ENCODE results near the gene SPDEF.

SPDEF gene

DNA sequence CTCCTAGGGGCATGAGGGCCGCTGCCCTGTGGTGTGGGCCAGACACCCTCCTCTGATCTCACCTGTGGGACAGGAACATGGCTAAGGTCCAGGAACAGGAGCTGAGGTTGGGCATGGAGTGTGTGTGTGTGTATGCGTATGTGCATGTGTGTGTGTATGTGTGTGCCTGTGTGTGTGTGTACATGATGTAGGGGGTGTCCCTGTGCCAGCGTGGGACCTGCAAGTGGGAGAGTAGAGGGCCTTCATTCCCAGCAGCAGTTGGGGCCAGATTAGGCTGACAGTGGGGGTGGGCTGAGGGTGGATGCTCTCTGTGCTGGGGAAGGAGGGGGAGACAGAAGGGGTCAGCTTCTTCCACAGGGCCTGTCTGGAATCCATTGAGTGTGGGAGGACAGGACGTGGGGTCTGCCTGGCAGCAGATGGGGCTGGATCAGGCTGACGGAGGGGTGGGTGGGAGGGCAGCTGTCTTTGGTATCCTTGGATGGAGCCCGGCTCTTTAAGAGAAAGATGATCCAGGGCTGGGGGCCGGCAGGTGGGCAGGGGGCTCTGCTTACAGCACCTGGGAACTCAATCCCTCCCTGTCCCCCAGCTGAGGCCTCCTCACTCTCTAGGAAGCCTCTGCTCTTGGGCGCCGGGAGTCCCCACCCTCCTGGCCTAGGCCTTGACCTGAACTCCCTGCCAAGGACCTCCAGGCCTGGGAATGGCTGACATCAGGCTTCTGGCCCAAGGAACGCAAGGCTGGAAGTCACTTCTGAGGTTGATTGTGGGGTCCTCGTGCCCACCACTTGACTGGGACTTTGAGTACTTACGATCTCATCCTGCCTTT lies 44.0 kb downstream of the SPDEF start (continued):
- TF ChIP-seq, protein P1, sequence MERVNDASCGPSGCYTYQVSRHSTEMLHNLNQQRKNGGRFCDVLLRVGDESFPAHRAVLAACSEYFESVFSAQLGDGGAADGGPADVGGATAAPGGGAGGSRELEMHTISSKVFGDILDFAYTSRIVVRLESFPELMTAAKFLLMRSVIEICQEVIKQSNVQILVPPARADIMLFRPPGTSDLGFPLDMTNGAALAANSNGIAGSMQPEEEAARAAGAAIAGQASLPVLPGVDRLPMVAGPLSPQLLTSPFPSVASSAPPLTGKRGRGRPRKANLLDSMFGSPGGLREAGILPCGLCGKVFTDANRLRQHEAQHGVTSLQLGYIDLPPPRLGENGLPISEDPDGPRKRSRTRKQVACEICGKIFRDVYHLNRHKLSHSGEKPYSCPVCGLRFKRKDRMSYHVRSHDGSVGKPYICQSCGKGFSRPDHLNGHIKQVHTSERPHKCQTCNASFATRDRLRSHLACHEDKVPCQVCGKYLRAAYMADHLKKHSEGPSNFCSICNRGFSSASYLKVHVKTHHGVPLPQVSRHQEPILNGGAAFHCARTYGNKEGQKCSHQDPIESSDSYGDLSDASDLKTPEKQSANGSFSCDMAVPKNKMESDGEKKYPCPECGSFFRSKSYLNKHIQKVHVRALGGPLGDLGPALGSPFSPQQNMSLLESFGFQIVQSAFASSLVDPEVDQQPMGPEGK (CRISPR knock-in tag; IDR thresholded peaks at IDR 0.05; ENCODE audit: borderline replicate concordance) = no peak
- TF ChIP-seq ARNTL (CRISPR knock-in tag; IDR thresholded peaks at IDR 0.05; ENCODE audit: borderline replicate concordance, low read depth) (no peak), SNAI2 (CRISPR knock-in tag; IDR thresholded peaks at IDR 0.05) (no peak)

DNA sequence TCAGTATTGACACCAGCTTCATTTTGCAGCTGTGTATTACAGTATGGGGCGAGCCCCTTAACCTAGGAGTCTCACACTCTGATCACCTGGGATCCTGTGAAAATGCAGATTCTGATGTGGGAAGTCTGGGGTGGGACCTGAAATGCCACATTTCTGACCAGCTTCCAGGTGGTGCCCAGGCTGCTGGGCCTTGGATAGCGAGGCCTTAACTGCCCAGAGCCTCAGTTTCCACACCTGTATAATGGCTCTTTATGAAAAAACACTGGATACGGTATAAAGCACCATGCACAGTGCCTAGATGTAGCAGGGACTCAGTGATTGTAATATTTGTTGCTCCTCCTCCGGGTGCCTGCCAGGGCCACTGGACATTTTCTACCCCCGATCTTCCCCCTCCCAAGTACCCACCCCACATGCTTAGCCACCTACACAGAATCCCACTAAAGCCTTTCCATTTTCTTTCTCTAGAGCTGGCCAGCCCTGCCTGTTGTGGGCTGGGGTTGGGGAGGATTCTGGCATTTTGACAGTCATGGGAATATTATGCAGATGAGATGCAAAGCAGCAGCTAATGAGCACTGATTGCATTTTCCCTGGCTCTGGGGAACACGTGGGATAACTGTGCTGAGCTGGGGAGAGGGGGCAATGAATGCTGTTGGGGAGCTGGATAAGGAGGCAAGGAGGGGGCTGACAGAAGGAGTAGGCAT lies 44.8 kb downstream of the SPDEF start:
- no peak for TF ChIP-seq POU6F1 (CRISPR knock-in tag; IDR thresholded peaks at IDR 0.05; ENCODE audit: borderline replicate concordance, low read depth)
- no peak for TF ChIP-seq BACH2 (CRISPR knock-in tag; IDR thresholded peaks at IDR 0.05; ENCODE audit: borderline replicate concordance)
- TF ChIP-seq ARNTL (CRISPR knock-in tag; IDR thresholded peaks at IDR 0.05; ENCODE audit: borderline replicate concordance, low read depth) = no peak
- TF ChIP-seq, protein P2, sequence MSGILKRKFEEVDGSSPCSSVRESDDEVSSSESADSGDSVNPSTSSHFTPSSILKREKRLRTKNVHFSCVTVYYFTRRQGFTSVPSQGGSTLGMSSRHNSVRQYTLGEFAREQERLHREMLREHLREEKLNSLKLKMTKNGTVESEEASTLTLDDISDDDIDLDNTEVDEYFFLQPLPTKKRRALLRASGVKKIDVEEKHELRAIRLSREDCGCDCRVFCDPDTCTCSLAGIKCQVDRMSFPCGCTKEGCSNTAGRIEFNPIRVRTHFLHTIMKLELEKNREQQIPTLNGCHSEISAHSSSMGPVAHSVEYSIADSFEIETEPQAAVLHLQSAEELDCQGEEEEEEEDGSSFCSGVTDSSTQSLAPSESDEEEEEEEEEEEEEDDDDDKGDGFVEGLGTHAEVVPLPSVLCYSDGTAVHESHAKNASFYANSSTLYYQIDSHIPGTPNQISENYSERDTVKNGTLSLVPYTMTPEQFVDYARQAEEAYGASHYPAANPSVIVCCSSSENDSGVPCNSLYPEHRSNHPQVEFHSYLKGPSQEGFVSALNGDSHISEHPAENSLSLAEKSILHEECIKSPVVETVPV (CRISPR knock-in tag; IDR thresholded peaks at IDR 0.05) = no peak
- no peak for TF ChIP-seq ISL1 (CRISPR knock-in tag; IDR thresholded peaks at IDR 0.05)
- TF ChIP-seq TOX (CRISPR knock-in tag; IDR thresholded peaks at IDR 0.05; ENCODE audit: borderline replicate concordance) = no peak
- TF ChIP-seq PPARA (CRISPR knock-in tag; IDR thresholded peaks at IDR 0.05; ENCODE audit: borderline replicate concordance) = no peak
- TF ChIP-seq ZC3H10 (CRISPR knock-in tag; IDR thresholded peaks at IDR 0.05) = no peak
- TF ChIP-seq, protein P1 (CRISPR knock-in tag; IDR thresholded peaks at IDR 0.05; ENCODE audit: borderline replicate concordance) = no peak
- TF ChIP-seq CSDC2 (CRISPR knock-in tag; IDR thresholded peaks at IDR 0.05) = no peak
- TF ChIP-seq ZFP30 (CRISPR knock-in tag; IDR thresholded peaks at IDR 0.05) = no peak
- TF ChIP-seq ZNF70 (CRISPR knock-in tag; IDR thresholded peaks at IDR 0.05) = no peak
- ATAC-seq = no peak

GRCh38 chr6:34510299-34510698 lies 45.8 kb downstream of the SPDEF start:
- no peak for ATAC-seq
- TF ChIP-seq PPARA (CRISPR knock-in tag; IDR thresholded peaks at IDR 0.05; ENCODE audit: borderline replicate concordance) (no peak), GLIS3 (CRISPR knock-in tag; IDR thresholded peaks at IDR 0.05) (no peak), CSDC2 (CRISPR knock-in tag; IDR thresholded peaks at IDR 0.05) (no peak), TCF4 (CRISPR knock-in tag; IDR thresholded peaks at IDR 0.05; ENCODE audit: borderline replicate concordance) (no peak), ZFP3 (CRISPR knock-in tag; IDR thresholded peaks at IDR 0.05) (no peak), ZC3H10 (CRISPR knock-in tag; IDR thresholded peaks at IDR 0.05) (no peak), ZNF70 (CRISPR knock-in tag; IDR thresholded peaks at IDR 0.05) (no peak), ZFP30 (CRISPR knock-in tag; IDR thresholded peaks at IDR 0.05) (no peak), OSR1 (CRISPR knock-in tag; IDR thresholded peaks at IDR 0.05) (no peak), TSHZ2 (CRISPR knock-in tag; IDR thresholded peaks at IDR 0.05) (no peak), BACH2 (CRISPR knock-in tag; IDR thresholded peaks at IDR 0.05; ENCODE audit: borderline replicate concordance) (no peak), ZNF8 (CRISPR knock-in tag; IDR thresholded peaks at IDR 0.05) (no peak), SNAI2 (CRISPR knock-in tag; IDR thresholded peaks at IDR 0.05) (no peak), POU6F1 (CRISPR knock-in tag; IDR thresholded peaks at IDR 0.05; ENCODE audit: borderline replicate concordance, low read depth) (no peak), ARNTL (CRISPR knock-in tag; IDR thresholded peaks at IDR 0.05; ENCODE audit: borderline replicate concordance, low read depth) (no peak)
- TF ChIP-seq, protein P2 (CRISPR knock-in tag; IDR thresholded peaks at IDR 0.05) = no peak
